ENCODE measurements around the gene TMEM175. TPM values are rescaled to one million over a fixed set of nuclear protein-coding genes. Genes with fewer than 3 reads are reported as not detected.
A peak's percentile ranks its signal among the peaks of the same experiment; 100 is the strongest.

The TMEM175 gene
- total and polyA plus RNA-seq, 7 donors: 4.6 to 42.6 (median 30.5) TPM

GRCh38 chr4:985123-985830 lies 53.0 kb downstream of the TMEM175 start:
- no peak for DNase-seq
- peak overlapping the region in 2 of 4 donors; percentile 4 to 17 for H3K4me3 ChIP-seq
- intact Hi-C loops (cut with DNase I): loop anchor here (5.0 kb wide), 1 partner anchor 243 kb away; no protein-coding TSS in a partner anchor

DNA sequence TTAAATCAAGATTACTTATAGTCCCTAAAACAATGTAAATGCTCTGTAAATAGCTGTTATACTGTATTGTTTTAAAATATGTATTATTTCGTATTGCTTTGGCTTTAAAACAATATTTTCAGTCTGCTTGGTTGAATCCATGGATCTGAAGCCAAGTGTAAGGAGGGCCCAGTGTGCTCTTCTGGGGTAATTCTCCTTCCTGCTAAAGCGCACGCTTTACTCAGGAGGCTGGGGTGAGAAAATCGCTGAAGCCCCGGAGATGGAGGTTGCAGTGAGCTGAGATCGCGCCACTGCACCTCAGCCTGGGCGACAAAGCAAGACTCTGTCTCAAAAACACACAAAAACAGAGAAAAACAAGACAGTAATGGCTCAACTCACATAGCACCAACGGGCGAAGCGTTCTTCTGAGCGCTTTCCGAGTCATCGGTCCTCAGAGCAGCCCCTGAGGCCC lies 54.2 kb downstream of the TMEM175 start:
- intact Hi-C loops (cut with DNase I): loop anchor here (5.0 kb wide), 1 partner anchor 244 kb away; no protein-coding TSS in a partner anchor
- Histone ChIP-seq H3K4me3 (peak overlapping the region; percentile 38 to 77 (median 74)), H3K4me1 (peaks cover 0 to 28% (median 25%) of the 10 kb centered on the region in 4 donors), H3K36me3 (peaks cover 0 to 13% (median 0%) of the 10 kb centered on the region in 4 donors), H3K27ac (peak overlapping the region; percentile 61 to 72 (median 64)), H3K9me3 (no peaks in the 10 kb centered on the region), H3K27me3 (no peaks in the 10 kb centered on the region)
- 2 to 4% methylated on average over 14 of the region's 14 CpGs for WGBS, 2 donors
- no peak for DNase-seq
- TF ChIP-seq POLR2AphosphoS5 (IDR thresholded peaks at IDR 0.05) (peak in 1 of 4 donors; percentile 57), POLR2A (IDR thresholded peaks at IDR 0.05) (peak in 1 of 2 donors; percentile 22), EP300 (IDR thresholded peaks at IDR 0.05) (no peak)

More at GRCh38 chr4:985123-985830, 53.0 kb downstream of the TMEM175 start:
- Histone ChIP-seq H3K27me3 (no peaks in the 10 kb centered on the region), H3K27ac (no peak overlapping the region), H3K4me1 (peaks cover 0 to 28% (median 25%) of the 10 kb centered on the region in 4 donors), H3K9me3 (no peaks in the 10 kb centered on the region), H3K36me3 (peaks cover 0 to 9% (median 0%) of the 10 kb centered on the region in 4 donors)
- TF ChIP-seq POLR2A (IDR thresholded peaks at IDR 0.05) (peak in 1 of 2 donors; percentile 12), EP300 (IDR thresholded peaks at IDR 0.05) (no peak)
- 25 to 39% methylated on average over 23 of the region's 23 CpGs for WGBS, 2 donors

- TF ChIP-seq POLR2AphosphoS5 (IDR thresholded peaks at IDR 0.05) (peak in 1 of 4 donors; percentile 4), EP300 (IDR thresholded peaks at IDR 0.05) (no peak), CTCF (IDR thresholded peaks at IDR 0.05) (peak in 1 of 4 experiments; percentile 34), POLR2A (IDR thresholded peaks at IDR 0.05) (no peak)
- Histone ChIP-seq H3K36me3 (peaks cover 0 to 13% (median 0%) of the 10 kb centered on the region in 4 donors), H3K27ac (peak within 1 kb of the TSS; percentile 61 to 72 (median 64)), H3K4me3 (peak within 1 kb of the TSS; percentile 38 to 77 (median 74)), H3K27me3 (no peaks in the 10 kb centered on the region), H3K9me3 (no peaks in the 10 kb centered on the region), H3K4me1 (peaks cover 0 to 28% (median 25%) of the 10 kb centered on the region in 4 donors)
- DNase-seq: peak; percentile 86
- intact Hi-C loops (cut with DNase I): loop anchor here (5.0 kb wide), 1 partner anchor 245 kb away; no protein-coding TSS in a partner anchor
- WGBS, 2 donors: 1% methylated on average over 69 of the region's 69 CpGs
Measured at GRCh38 chr4:986879-987623, 54.8 kb downstream of the TMEM175 start, which contains the start of gene IDUA. Gene IDUA (plus strand): TSS chr4:987044. CDS start chr4:987085, 41 bp downstream.

GRCh38 chr4:987624-988513 lies 55.6 kb downstream of the TMEM175 start:
- H3K27ac ChIP-seq: peak overlapping the region in 3 of 4 donors; percentile 63 to 72 (median 66)
- DNase-seq: no peak
- H3K9me3 ChIP-seq: no peaks in the 10 kb centered on the region
- H3K4me3 ChIP-seq: peak overlapping the region; percentile 38 to 77 (median 74)
- TF ChIP-seq POLR2AphosphoS5 (IDR thresholded peaks at IDR 0.05) (no peak), CTCF (IDR thresholded peaks at IDR 0.05) (no peak), EP300 (IDR thresholded peaks at IDR 0.05) (no peak), POLR2A (IDR thresholded peaks at IDR 0.05) (no peak)
- 53 to 78% methylated on average over 37 of the region's 37 CpGs for WGBS, 2 donors
- peaks cover 0 to 28% (median 25%) of the 10 kb centered on the region in 4 donors for H3K4me1 ChIP-seq
- no peaks in the 10 kb centered on the region for H3K27me3 ChIP-seq
- intact Hi-C loops (cut with DNase I): loop anchor here (5.0 kb wide), 1 partner anchor 246 kb away; no protein-coding TSS in a partner anchor
- H3K36me3 ChIP-seq: peaks cover 0 to 13% (median 0%) of the 10 kb centered on the region in 4 donors
